Omental fat pad (tissue), 4 donors: ENCODE measurements around the gene PADI1. TPM values are rescaled to one million over a fixed set of nuclear protein-coding genes. Genes with fewer than 3 reads are reported as not detected.

Experiments
- ATAC-seq: fragments of 150-250 bp; one replicate; pipeline ENCODE4 v1.9.1; 2016; ENCODE audit warnings: mild to moderate bottlenecking, moderate library complexity; ENCODE audit not compliant: low FRiP score
- DNase-seq: peaks from one replicate; pipeline ENCODE4 v3.0.0-alpha.2; 2019; ENCODE audit warnings: low spot score
- total RNA-seq, 4 donors: library from RNA; depleted of rRNA; stranded (reverse); fragments of >200 nt; gene quantifications; one replicate each; pipeline ENCODE4 v1.1.0, GENCODE V29; 2016
- TF ChIP-seq, protein P1 (sequence below), 3 donors: fragments of 450-650 bp; IDR thresholded peaks; one replicate each; pipeline ENCODE4 v1.5.1; 2016 to 2017; ENCODE audit warnings: antibody characterized with exemption in 3 of 3, mild to moderate bottlenecking in 3 of 3, moderate library complexity in 2 of 3

Gene PADI1
- total RNA-seq, 4 donors from 2014 or later: not detected

DNA sequence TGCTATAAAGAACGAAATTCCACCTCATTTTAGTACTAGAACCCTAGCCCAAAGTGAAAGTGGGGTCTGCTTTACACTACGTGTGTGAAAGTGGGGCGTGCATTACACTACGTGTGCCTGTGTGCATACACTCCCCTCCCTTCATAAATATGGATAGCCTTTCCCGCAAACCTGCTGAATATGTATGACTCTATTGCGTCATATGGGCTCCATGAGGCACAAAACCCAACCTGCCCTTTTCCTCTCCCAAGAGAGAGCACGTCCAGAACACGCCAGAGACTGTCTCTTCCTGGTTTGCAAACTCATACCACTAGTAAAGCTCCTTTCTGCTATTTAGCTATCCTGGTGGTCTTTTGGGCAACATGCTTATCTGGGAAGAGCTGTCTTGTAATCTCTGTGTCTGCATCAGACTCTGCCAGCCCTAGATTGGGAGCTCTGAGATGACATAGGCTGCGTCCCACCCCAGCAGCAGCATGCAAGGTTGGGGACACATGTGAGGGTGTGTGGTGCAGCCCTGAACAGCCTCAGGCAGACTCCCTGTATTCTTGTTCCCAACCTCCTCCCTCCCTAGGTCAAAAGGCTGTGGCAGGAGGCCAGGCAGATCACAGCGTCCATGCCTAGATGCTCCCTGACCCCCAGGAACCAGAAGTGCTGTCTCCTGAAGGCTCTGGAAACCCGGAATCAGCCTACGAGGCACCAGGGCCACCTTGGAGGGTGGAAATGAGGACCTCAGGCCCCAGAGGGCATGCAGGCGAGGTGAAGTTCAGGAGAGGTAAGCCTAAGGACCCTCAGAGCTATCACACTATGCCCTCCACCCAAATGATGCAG lies 12.3 kb upstream of the PADI1 start:
- TF ChIP-seq, protein P1, sequence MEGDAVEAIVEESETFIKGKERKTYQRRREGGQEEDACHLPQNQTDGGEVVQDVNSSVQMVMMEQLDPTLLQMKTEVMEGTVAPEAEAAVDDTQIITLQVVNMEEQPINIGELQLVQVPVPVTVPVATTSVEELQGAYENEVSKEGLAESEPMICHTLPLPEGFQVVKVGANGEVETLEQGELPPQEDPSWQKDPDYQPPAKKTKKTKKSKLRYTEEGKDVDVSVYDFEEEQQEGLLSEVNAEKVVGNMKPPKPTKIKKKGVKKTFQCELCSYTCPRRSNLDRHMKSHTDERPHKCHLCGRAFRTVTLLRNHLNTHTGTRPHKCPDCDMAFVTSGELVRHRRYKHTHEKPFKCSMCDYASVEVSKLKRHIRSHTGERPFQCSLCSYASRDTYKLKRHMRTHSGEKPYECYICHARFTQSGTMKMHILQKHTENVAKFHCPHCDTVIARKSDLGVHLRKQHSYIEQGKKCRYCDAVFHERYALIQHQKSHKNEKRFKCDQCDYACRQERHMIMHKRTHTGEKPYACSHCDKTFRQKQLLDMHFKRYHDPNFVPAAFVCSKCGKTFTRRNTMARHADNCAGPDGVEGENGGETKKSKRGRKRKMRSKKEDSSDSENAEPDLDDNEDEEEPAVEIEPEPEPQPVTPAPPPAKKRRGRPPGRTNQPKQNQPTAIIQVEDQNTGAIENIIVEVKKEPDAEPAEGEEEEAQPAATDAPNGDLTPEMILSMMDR (IDR thresholded peaks at IDR 0.05): no peak
- no peak for ATAC-seq
- DNase-seq: no peak

DNA sequence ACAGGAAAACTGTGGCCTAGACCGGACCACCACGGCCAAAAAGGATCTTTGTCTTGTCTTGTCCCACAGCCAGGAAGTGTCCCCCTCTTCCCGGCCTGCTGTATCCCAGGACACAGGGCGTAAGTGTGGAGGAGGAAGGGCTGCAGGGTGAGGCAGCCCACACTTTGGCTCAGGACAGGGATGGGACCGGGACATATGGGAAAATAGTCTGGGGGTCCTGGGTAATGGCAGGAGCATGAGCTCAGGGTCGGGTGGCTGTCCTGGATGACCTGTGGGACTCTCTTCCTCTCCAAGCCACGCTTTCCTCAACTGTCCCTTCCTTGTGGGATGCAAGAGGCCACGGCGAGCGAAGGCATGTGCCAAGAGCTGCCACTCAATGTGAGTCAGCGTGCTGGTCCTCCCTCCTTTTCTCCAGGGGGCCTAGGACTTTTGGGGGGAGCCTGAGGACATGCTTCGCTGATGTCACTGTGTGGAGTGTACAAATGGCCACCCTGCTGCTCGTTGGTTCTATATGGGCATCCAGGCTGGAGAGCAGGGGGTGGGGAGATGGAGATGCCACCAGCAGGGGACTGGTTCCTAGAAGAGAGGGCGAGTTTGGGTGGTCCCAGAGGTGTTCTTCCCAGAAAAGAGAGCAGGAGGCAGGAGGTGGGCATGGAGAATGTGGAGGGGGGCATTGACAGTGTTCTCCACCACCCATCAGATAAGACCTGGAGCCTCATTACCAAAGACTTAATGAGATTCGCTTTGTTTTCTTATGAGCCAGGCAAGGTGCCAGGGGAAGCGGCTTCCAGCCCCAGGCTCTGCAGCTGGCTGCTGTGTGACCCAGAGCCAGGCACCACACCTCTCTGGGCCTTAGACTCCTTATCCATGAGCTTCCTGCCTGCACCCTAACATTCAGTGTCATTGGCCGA lies 11.5 kb upstream of the PADI1 start:
- peak; percentile 0 for DNase-seq
- TF ChIP-seq, protein P1 (IDR thresholded peaks at IDR 0.05): no peak
- no peak for ATAC-seq

GRCh38 chr1:17194133-17194475 lies 10.8 kb upstream of the PADI1 start:
- DNase-seq (no peak), ATAC-seq (no peak)
- TF ChIP-seq, protein P1 (IDR thresholded peaks at IDR 0.05): no peak

DNA sequence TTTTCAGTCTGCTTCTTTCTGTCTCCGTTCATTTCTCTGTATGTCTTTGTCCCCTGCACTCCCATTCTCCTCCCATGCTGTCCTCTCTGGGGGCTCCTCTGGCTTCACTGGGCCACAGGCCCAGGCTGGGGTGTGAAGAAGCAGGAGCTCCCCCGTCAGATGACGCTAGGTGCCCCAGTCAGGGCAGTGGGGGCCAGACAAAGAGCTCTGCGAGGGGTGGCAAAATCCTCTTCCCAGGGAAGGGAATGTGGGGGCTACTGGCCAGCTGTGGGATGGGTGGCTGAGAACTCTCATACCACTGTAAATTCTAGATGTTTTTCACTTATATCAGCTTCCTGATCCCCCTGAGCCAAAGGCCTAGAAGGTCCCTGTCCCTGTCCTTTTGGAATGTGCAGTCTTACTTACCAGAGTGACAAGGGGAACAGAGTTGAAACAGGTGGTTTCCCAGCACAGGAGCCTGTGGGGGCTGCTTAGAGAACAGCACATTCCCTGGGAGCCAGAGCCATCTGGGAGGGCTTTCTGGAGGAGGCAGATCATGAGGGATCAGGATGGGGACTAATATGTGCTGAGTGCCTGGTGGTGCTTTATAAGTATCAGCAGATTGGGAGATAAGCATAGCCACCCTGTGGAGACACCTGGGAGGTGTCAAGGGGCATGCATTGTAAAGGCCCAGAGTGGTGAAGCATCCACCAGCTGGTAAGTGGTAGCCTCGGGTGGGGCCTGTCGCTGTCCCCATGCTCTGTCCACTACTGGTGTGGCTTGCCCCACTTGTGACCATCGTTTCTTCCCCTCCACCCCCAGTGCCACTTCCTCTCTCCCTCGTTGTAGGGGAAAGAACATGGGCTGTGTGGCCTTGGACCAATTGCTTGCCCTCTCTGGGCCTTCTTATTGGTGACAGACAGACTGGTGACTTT lies 10.1 kb upstream of the PADI1 start:
- no peak for DNase-seq
- TF ChIP-seq, protein P1 (IDR thresholded peaks at IDR 0.05): no peak
- no peak for ATAC-seq

DNA sequence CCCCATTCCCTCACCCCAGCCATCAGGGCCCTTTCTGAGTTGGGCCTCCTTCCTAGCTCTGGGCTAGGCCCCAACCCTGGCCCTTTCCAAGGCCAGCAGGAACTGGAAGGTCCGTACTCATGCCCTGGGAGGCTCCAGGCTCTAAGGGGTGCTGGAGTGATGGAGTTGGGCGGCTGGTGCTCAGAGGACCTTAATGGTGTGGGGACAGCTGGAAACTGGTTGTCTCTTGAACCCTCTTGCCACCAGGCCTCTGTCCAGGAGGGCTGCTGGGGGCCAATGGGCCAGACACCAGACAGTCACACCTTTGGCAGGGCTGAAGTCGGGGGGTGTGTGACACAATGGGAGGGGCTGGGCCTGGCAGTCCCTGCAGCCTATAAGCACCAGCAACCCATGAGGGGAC lies 9.2 kb upstream of the PADI1 start:
- TF ChIP-seq, protein P1 (IDR thresholded peaks at IDR 0.05): no peak
- no peak for ATAC-seq
- peak; percentile 6 for DNase-seq

- TF ChIP-seq, protein P1 (IDR thresholded peaks at IDR 0.05): no peak
- DNase-seq (no peak), ATAC-seq (no peak)
These were observed 8.3 kb upstream of the PADI1 start for GRCh38 chr1:17196496-17197185.
